OCI-LY1 (cell line): Measurements from ENCODE around the gene SLC6A15.

ENCODE experiments used
- CTCF ChIP-seq: fragments of 200-600 bp; sonication (generic), shearing (Covaris generic); IDR thresholded peaks from 2 replicates; pipeline ENCODE4 v1.5.1; 2017; ENCODE audit warnings: mild to moderate bottlenecking, antibody characterized with exemption, low read length, moderate library complexity, mixed read lengths
- EZH2 ChIP-seq: fragments of 200-600 bp; sonication (generic), shearing (Covaris generic); IDR thresholded peaks from 2 replicates; pipeline ENCODE4 v1.8.0; 2017; ENCODE audit warnings: borderline replicate concordance, mixed run types, mild to moderate bottlenecking, antibody characterized with exemption, low read length, moderate library complexity, mixed read lengths

- no peak for TF ChIP-seq CTCF
- no peak for TF ChIP-seq EZH2
These were observed 34.2 kb upstream of the SLC6A15 start for GRCh38 chr12:84946753-84947152.
